Muscle of leg (tissue), 11 donors: Measurements from ENCODE around the gene PARD3. TPM values are rescaled to one million over a fixed set of nuclear protein-coding genes. Genes with fewer than 3 reads are reported as not detected.

ENCODE experiments used
- DNase-seq: peaks from one replicate; pipeline ENCODE4 v3.0.0; 2013
- H3K27ac ChIP-seq: one replicate; pipeline ENCODE4 v1.5.1; 2013; ENCODE audit warnings: mild to moderate bottlenecking, low read length, control low read depth
- H3K27me3 ChIP-seq: one replicate; pipeline ENCODE4 v1.6.1; 2013; ENCODE audit warnings: low read length; ENCODE audit not compliant: control insufficient read depth, insufficient read depth
- H3K36me3 ChIP-seq: one replicate; pipeline ENCODE4 v1.6.1; 2013; ENCODE audit warnings: low read length; ENCODE audit not compliant: control insufficient read depth, insufficient read depth
- H3K4me1 ChIP-seq: one replicate; pipeline ENCODE4 v1.6.1; 2013; ENCODE audit warnings: low read length; ENCODE audit not compliant: control insufficient read depth, insufficient read depth
- H3K4me3 ChIP-seq: one replicate; pipeline ENCODE4 v1.5.1; 2013; ENCODE audit warnings: low read length, control low read depth
- H3K9me3 ChIP-seq: replicated peaks from 2 replicates; pipeline ENCODE4 v1.6.1; 2013; ENCODE audit warnings: low read depth, low read length; ENCODE audit not compliant: control insufficient read depth
- WGBS: methylation state at CpG from one replicate; pipeline ENCODE4 v1.1.5; 2013; ENCODE audit warnings: missing lambda C conversion rate; ENCODE audit not compliant: insufficient coverage; 5-methylcytosine and 5-hydroxymethylcytosine counted together
- polyA plus RNA-seq, 8 donors: library from polyadenylated mRNA; unstranded; fragments of 120-200 nt; gene quantifications; one replicate each; pipeline versions ENCODE4 v1.2.1 to v1.2.3, GENCODE V29; 2013; ENCODE audit warnings: inconsistent platforms in 1 of 8, low replicate concordance in 1 of 8; ENCODE audit not compliant: insufficient read length in 8 of 8, insufficient read depth in 1 of 8
- total RNA-seq: library from RNA; stranded (reverse); fragments of 120-200 nt; gene quantifications from one replicate; pipeline ENCODE4 v1.2.4, GENCODE V29; 2013

The PARD3 gene
- total and polyA plus RNA-seq, 9 donors: 32.4 to 59.0 (median 41.9) TPM

DNA sequence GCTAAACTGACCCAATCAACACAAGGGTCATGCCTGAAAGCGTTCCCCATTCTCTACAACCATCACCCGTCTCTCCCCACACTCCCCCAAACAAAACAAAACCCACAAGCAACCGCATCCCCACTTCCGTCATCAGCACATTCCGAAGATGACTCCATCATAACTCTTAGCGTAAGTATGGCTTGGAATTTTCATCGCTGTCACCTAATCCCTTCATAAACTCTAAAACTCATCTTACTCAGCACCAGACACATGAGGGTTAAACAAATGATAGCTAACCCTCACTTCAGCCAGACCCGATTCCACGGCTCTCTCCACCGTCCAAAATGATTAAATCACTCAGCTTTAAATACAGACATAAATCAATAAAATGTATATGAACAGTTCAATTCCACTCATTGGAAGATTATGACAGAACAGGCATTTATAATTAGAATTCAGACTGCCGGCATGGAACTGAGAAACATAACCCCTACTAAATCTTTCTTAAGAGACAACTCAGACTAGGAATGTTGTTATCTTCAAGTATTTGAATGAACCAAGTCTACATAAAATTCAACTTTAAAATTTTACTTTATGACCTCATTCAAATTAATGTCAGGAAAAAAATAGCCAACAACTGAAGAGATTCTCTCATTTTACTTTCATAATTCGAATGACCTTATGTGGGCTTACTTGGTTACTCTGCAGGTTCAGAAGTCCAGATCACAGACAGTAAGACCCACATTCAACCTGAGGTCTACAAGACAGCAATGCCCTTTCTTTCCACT is 215.9 kb downstream of the PARD3 start:
- WGBS: 94% methylated on average over 8 of the region's 12 CpGs
- no peak overlapping the region for H3K27ac ChIP-seq

DNA sequence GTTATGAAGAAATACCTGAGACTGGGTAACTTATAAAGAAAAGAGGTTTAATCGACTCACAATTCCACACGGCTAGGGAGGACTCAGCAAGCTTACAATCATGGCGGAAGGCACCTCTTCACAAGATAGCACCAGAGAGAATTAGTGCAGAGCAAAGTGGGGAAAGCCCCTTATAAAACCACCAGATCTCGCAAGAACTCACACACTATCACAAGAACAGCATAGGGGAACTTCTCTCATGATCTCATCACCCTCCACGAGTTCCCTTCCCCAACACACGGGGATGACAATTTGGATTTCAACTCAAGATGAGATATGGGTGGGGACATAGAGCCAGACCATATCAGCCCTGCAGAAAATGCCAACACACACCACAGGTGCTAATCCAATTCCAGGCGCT is 218.7 kb downstream of the PARD3 start:
- H3K36me3 ChIP-seq: no peaks in the 10 kb centered on the region
- no CpG with 5 or more reads among the region's 7 CpGs for WGBS
- no peaks in the 10 kb centered on the region for H3K9me3 ChIP-seq
- H3K4me1 ChIP-seq: peaks cover 7% of the 10 kb centered on the region
- H3K27me3 ChIP-seq: no peaks in the 10 kb centered on the region
- H3K4me3 ChIP-seq: no peak overlapping the region
- no peak overlapping the region for H3K27ac ChIP-seq
- no peak for DNase-seq

More for the DNA sequence above, 215.9 kb downstream of the PARD3 start:
- Histone ChIP-seq H3K4me1 (peaks cover 9% of the 10 kb centered on the region), H3K4me3 (no peak overlapping the region), H3K36me3 (no peaks in the 10 kb centered on the region), H3K27me3 (no peaks in the 10 kb centered on the region), H3K9me3 (no peaks in the 10 kb centered on the region)
- no peak for DNase-seq

DNA sequence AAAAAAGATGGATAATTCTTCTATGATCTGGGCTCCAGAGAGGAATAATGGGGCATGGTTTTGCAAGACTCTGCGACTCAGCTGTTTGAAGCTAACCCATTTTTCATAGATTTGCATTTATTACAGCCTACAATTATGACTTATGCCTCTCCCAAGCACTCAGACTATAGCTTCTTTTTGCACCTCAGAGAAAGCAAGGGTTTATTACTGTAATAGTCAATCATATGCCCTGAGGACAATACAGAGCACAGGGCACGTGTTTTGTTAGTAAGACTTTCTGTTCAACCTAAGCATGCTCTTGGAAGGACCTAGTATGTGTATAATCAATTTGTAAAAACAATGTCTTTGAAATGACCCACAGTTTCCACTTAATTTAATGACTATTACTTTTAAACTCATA is 221.2 kb downstream of the PARD3 start:
- Histone ChIP-seq H3K4me3 (no peak overlapping the region), H3K9me3 (no peaks in the 10 kb centered on the region), H3K27ac (no peak overlapping the region), H3K27me3 (no peaks in the 10 kb centered on the region), H3K4me1 (peaks cover 5% of the 10 kb centered on the region), H3K36me3 (no peaks in the 10 kb centered on the region)
- WGBS: no CpG with 5 or more reads among the region's 2 CpGs
- DNase-seq: no peak

DNA sequence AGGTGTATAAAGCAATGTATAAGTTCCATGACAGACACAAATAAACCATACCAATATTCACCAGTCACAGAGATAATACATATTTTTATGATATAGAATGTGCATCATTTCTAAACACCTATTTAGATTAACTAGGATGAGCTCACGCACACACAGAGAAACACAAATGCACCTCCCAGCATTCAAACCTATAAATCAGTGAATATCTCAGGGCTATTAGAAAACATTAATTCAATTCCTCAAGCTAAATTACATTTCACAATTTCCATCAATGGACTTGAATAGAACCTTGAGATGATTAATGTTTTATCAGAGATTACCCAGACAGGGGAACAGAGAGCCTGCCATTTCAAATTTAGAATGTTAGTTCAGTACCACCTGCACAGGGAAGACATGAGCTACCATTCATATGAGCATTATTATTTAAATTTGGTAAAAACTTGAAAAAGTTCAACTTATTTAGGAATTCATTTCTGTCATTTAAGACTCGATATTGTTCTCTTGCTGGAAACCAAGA is 221.7 kb downstream of the PARD3 start:
- H3K4me3 ChIP-seq: no peak overlapping the region
- no peaks in the 10 kb centered on the region for H3K36me3 ChIP-seq
- peaks cover 3% of the 10 kb centered on the region for H3K4me1 ChIP-seq
- WGBS: no CpG with 5 or more reads among the region's 2 CpGs
- H3K9me3 ChIP-seq: no peaks in the 10 kb centered on the region
- H3K27ac ChIP-seq: no peak overlapping the region
- no peaks in the 10 kb centered on the region for H3K27me3 ChIP-seq
- DNase-seq: no peak

DNA sequence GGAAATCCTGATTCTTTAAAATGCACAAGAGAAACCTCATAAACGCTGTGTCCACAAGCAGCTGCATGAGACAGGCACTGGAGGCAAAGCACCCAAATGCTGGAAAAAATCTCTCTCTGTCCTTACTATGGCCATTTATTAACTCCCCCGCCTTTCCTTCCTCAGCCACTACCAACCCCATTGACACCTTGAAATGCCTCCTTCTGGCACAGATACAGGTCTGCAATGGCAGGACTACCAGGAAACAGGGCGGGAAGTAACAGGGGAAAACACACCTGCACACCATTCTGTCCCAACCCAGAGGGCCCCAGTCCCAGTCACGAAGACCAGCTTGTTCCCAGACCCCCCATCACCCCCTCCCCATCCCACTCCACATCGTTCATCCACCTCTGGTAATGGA is 224.3 kb downstream of the PARD3 start:
- DNase-seq: no peak
- Histone ChIP-seq H3K4me3 (no peak overlapping the region), H3K36me3 (no peaks in the 10 kb centered on the region), H3K27ac (no peak overlapping the region), H3K27me3 (no peaks in the 10 kb centered on the region), H3K4me1 (no peaks in the 10 kb centered on the region), H3K9me3 (no peaks in the 10 kb centered on the region)
- WGBS: 100% methylated on average over 1 of the region's 5 CpGs

DNA sequence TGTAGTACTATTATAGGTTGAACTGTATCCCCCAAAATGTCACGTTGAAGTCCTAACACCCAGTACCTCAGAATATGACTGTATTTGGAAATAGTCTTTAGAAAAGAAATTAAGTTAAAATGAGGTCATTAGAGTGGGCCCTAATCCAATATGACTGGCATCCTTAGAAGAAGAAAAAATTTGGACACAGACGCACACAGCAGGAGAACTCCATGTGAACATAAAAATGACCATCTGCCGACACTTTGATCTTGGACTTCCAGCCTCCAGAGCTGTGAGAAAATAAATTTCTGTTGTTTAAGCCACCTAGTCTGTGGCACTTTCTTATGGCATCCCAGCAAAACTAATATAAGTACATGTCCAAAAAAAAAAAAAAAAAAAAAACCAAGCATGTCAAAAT is 225.8 kb downstream of the PARD3 start:
- no peaks in the 10 kb centered on the region for H3K36me3 ChIP-seq
- H3K27me3 ChIP-seq: no peaks in the 10 kb centered on the region
- no peak overlapping the region for H3K27ac ChIP-seq
- no peaks in the 10 kb centered on the region for H3K9me3 ChIP-seq
- DNase-seq: no peak
- no peak overlapping the region for H3K4me3 ChIP-seq
- H3K4me1 ChIP-seq: no peaks in the 10 kb centered on the region
- 100% methylated on average over 2 of the region's 3 CpGs for WGBS

DNA sequence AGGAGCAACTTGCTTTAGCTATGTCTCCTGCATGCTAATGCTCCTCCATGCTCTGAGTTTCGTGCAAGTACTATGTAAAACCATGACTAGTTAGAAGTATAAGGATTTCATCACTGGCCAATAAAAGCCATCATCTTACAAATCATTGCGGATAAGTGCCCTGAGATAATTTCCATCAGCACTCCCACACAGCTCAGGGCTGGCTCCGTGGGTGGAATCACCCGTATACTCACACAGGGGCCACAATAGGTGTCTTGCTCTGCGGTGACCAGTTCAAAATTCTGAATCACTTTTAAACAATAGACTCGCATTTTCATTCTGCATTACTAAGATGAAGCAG is 227.4 kb downstream of the PARD3 start:
- H3K4me3 ChIP-seq: no peak overlapping the region
- no peaks in the 10 kb centered on the region for H3K36me3 ChIP-seq
- H3K27me3 ChIP-seq: no peaks in the 10 kb centered on the region
- H3K4me1 ChIP-seq: no peaks in the 10 kb centered on the region
- WGBS: 52% methylated on average over 3 of the region's 6 CpGs
- no peak for DNase-seq
- no peaks in the 10 kb centered on the region for H3K9me3 ChIP-seq
- no peak overlapping the region for H3K27ac ChIP-seq

DNA sequence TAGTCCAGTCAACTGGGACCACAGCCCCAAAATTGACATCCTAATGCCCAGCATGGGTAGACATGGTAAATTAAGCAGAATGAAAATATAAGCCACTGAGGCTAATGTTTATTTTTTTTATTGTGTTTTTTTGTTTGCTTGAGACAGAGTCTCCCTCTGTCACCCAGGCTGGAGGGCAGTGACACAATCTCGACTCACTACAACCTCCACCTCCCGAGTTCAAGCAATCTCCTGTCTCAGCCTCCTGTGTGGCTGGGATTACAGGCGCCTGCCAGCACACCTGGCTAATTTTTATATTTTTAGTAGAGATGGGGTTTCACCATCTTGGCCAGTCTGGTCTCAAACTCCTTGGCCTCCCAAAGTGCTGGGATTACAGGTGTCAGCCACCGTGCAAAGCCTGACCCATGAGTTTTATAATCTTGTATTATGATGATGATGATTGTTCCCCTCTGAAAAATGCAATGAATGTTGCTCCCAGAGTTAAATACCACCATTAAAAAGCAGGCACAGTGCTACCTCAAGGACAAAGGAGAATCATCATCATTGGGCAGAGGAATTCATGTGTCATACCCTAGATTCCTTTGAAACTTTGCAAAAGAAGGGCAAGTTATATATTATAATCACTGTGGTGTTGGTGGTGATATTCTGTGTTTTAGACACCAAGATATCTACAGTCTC is 228.0 kb downstream of the PARD3 start:
- DNase-seq: no peak
- Histone ChIP-seq H3K4me3 (no peak overlapping the region), H3K36me3 (no peaks in the 10 kb centered on the region), H3K27me3 (no peaks in the 10 kb centered on the region), H3K9me3 (no peaks in the 10 kb centered on the region), H3K4me1 (no peaks in the 10 kb centered on the region), H3K27ac (no peak overlapping the region)
- no CpG with 5 or more reads among the region's 4 CpGs for WGBS

DNA sequence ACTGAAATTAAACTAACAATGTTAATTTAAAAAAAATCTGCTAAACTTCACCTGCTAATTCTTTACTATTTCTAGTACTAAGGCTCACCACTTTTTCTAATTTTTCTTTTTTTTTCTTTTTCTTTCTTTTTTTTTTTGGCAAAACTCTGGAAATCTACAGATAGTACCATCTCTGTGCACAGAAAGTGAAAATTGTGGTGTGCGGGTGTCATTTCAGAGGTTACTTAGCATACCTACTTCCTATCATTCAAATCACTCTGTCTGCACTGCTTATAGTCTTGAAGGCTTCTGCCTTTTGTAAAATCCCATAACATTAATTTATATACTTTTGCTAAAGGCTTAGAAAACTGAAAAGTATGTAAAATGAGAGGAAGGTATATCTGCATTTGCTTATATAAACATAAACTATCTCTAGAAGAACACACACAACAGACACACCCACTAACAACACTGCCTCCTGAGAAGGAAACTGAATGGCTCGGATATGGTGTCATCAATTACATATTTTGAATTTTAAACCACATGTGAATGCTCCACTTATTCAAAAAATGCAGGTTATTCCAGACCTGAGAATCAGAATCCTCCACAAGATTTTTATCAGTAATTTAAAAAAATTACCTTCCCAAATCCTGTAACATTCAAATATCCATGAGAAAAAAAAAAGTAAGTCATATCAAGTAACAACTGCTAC is 229.5 kb downstream of the PARD3 start:
- WGBS: no CpG with 5 or more reads among the region's 2 CpGs
- Histone ChIP-seq H3K9me3 (no peaks in the 10 kb centered on the region), H3K36me3 (no peaks in the 10 kb centered on the region), H3K4me3 (no peak overlapping the region), H3K4me1 (no peaks in the 10 kb centered on the region), H3K27ac (no peak overlapping the region), H3K27me3 (no peaks in the 10 kb centered on the region)
- no peak for DNase-seq

DNA sequence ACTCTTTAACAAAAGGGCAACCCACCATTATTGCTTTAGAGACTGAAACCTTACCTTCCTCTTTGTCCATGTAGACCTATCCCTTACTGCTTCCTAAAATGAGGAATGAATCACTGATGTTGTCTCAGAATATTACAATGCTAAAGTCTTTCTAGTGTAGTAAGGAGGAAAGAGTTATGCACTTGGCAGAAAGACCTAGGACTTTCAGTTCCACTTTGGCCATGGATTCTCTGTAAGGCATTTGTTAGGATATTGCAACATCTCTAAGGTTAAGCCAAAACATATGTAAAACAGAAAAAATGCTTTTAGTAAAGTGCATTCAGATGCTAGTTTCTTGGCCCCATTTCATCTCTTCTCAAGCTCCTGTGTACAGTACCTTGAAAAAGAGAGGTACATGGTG is 230.9 kb downstream of the PARD3 start:
- no peaks in the 10 kb centered on the region for H3K27me3 ChIP-seq
- H3K27ac ChIP-seq: peak overlapping the region; percentile 71
- H3K4me1 ChIP-seq: no peaks in the 10 kb centered on the region
- DNase-seq: peak; percentile 96
- H3K9me3 ChIP-seq: no peaks in the 10 kb centered on the region
- no peak overlapping the region for H3K4me3 ChIP-seq
- no peaks in the 10 kb centered on the region for H3K36me3 ChIP-seq
